ENCODE measurements around the gene TRMT112. TPM values are rescaled to one million over a fixed set of nuclear protein-coding genes. Genes with fewer than 3 reads are reported as not detected.
"Not testable (repeated sequence)": the region's sequence is repeated elsewhere in the genome, so short reads cannot be mapped to it uniquely, and the experiment has no call there.

Gene TRMT112
- total RNA-seq, 2 donors from 2014 or later = 170 to 223 TPM

DNA sequence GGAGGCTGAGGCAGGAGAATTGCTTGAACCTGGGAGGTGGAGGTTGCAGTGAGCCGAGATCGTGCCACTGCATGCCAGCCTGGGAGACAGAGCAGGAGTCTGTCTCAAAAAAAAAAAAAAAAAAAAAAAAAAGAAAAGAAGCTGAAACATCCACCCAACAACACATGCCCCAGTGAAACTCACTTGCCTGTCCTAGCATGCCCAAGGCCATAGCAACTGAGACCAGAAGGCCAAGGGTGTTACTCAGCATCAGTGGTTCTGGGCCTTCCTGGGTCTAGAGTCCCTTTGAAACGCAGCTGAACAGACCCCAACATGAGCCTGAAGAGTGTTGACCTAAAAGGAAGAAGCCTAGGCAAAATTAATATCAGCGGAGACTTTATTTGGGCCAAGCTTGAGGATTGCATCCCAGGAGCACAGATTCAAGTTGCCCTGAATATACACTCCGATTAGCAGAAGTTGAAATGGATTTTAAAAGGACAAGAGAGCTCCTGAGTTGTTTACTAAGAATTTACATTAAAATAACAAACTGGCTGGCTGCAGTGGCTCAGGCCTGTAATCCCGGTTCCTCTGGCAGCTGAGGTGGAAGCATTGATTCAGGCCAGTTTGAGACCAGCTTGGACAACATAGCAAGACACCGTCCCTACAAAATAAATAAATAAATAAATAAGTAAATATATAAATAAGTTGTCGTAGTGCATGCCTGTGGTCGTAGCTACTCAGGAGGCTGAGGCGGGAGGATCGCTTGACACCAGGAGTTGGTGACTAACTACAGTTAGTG lies 7.5 kb upstream of the TRMT112 start:
- Histone ChIP-seq H3K4me1 (peaks cover 34% of the 10 kb centered on the region), H3K27me3 (no peaks in the 10 kb centered on the region), H3K4me3 (no peak overlapping the region), H3K27ac (no peak overlapping the region), H3K9me3 (no peaks in the 10 kb centered on the region), H3K36me3 (replicated peaks in 1 of 2; ENCODE audit: insufficient read depth in 1 of 2, low read depth in 2 of 2) (peaks cover 0 to 2% of the 10 kb centered on the region in 2 donors)
- ATAC-seq = no peak
- intact Hi-C loops (cut with DNase I) = no loop called here
- 85 to 92% methylated on average over 11 of the region's 11 CpGs for WGBS, 2 donors
- no peak for DNase-seq
- TF ChIP-seq POLR2A (IDR thresholded peaks at IDR 0.05) (no peak), CTCF (IDR thresholded peaks at IDR 0.05) (no peak)

GRCh38 chr11:64323984-64324383 lies 6.6 kb upstream of the TRMT112 start:
- DNase-seq; intact Hi-C loops (cut with DNase I); H3K27ac ChIP-seq; H3K27me3 ChIP-seq; H3K9me3 ChIP-seq; H3K4me3 ChIP-seq; H3K36me3 ChIP-seq (replicated peaks in 1 of 2; ENCODE audit: insufficient read depth in 1 of 2, low read depth in 2 of 2); ATAC-seq: not testable (repeated sequence)
- WGBS, 2 donors = 80 to 94% methylated on average over 2 of the region's 4 CpGs
- H3K4me1 ChIP-seq = peaks cover 34% of the 10 kb centered on the region

DNA sequence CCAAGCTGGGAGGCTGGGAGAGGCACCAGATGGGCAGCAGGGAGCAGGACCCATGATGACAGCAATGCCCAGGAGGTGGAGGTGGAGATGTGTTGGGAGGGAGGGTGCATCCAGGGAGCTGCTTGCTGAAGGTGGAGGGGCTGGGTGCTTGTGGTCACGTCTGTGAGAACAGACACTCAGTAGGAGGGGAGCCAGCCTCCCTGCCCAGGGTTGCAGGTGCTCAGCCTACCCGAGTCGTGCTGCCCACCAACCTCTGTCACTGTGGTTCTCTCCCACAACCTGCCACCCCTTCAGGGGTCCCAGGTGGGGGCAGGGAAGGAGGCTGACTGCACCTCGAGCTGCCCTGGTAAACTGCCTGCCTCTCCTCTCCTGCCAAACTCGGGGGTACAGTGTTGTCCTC lies 6.0 kb upstream of the TRMT112 start:
- no peak overlapping the region for H3K4me3 ChIP-seq
- intact Hi-C loops (cut with DNase I) = no loop called here
- WGBS, 2 donors = 76 to 80% methylated on average over 1 to 5 of the region's 5 CpGs
- peaks cover 33% of the 10 kb centered on the region for H3K4me1 ChIP-seq
- H3K27me3 ChIP-seq = no peaks in the 10 kb centered on the region
- no peak for ATAC-seq
- no peaks in the 10 kb centered on the region for H3K9me3 ChIP-seq
- TF ChIP-seq POLR2A (IDR thresholded peaks at IDR 0.05) = no peak
- TF ChIP-seq CTCF (IDR thresholded peaks at IDR 0.05) = no peak
- H3K27ac ChIP-seq = no peak overlapping the region
- H3K36me3 ChIP-seq (replicated peaks in 1 of 2; ENCODE audit: insufficient read depth in 1 of 2, low read depth in 2 of 2) = peaks cover 0 to 2% of the 10 kb centered on the region in 2 donors
- DNase-seq = no peak

- Histone ChIP-seq H3K36me3 (replicated peaks in 1 of 2; ENCODE audit: insufficient read depth in 1 of 2, low read depth in 2 of 2) (peaks cover 0 to 2% of the 10 kb centered on the region in 2 donors), H3K27ac (peak overlapping the region in 1 of 4 donors; percentile 24), H3K9me3 (no peaks in the 10 kb centered on the region), H3K27me3 (no peaks in the 10 kb centered on the region), H3K4me3 (no peak overlapping the region), H3K4me1 (peaks cover 33% of the 10 kb centered on the region)
- WGBS, 2 donors = 86 to 96% methylated on average over 4 to 7 of the region's 7 CpGs
- DNase-seq (no peak), ATAC-seq (no peak)
- TF ChIP-seq CTCF (IDR thresholded peaks at IDR 0.05) (no peak), POLR2A (IDR thresholded peaks at IDR 0.05) (no peak)
- intact Hi-C loops (cut with DNase I) = no loop called here
Measured at GRCh38 chr11:64322925-64323260, 5.5 kb upstream of the TRMT112 start.

GRCh38 chr11:64321533-64321932 lies 4.2 kb upstream of the TRMT112 start:
- Histone ChIP-seq H3K27ac (peak overlapping the region in 3 of 4 donors; percentile 64 to 97 (median 66)), H3K27me3 (no peaks in the 10 kb centered on the region), H3K36me3 (replicated peaks in 1 of 2; ENCODE audit: insufficient read depth in 1 of 2, low read depth in 2 of 2) (peaks cover 0 to 2% of the 10 kb centered on the region in 2 donors), H3K4me3 (no peak overlapping the region), H3K9me3 (no peaks in the 10 kb centered on the region), H3K4me1 (peaks cover 37% of the 10 kb centered on the region)
- WGBS, 2 donors = 54 to 73% methylated on average over 5 of the region's 5 CpGs
- ATAC-seq (no peak), DNase-seq (peak in 3 of 4 donors; percentile 64 to 78 (median 71))
- TF ChIP-seq POLR2A (IDR thresholded peaks at IDR 0.05) (peak in 2 of 3 donors; percentile 35 to 36), CTCF (IDR thresholded peaks at IDR 0.05) (no peak)
- intact Hi-C loops (cut with DNase I) = no loop called here

Data from body of pancreas (tissue), 4 donors.